Naive thymus-derived CD8-positive, alpha-beta T cell (primary cell): ENCODE data around the gene CLIC3. TPM values are rescaled to one million over a fixed set of nuclear protein-coding genes. Genes with fewer than 3 reads are reported as not detected.

Experiments
- ATAC-seq, 2 donors: fragments of 150-1000 bp; cut with Tn5 transposase in 1 of 2; sonication (Bioruptor Pico), chemical (Tn5 transposase) in 1 of 2; 1 replicate in 1 of 2; 2 replicates in 1 of 2; pipeline ENCODE4 v1.10.0; 2021; ENCODE audit warnings: mild to moderate bottlenecking in 2 of 2, moderate library complexity in 2 of 2
- POLR2A ChIA-PET: fragments of 350-600 bp; sonication (Branson Sonifier 250); formaldehyde crosslinking; loops from one replicate; lab custom pipeline; 2021; ENCODE audit warnings: antibody characterized with exemption; lab: Charles Lee
- DNase-seq, 10 donors: peaks; one replicate each; pipeline versions ENCODE4 v3.0.0 to v3.0.0-alpha.2; 2020 to 2022
- H3K27ac Mint-ChIP-seq, 10 donors: one replicate each; pipeline ENCODE4 v1.8.0; 2020 to 2022; ENCODE audit warnings: mild to moderate bottlenecking in 10 of 10, mixed read lengths in 10 of 10, moderate library complexity in 4 of 10, inconsistent platforms in 1 of 10
- H3K27me3 Mint-ChIP-seq, 5 donors: one replicate each; pipeline ENCODE4 v1.8.0; 2021 to 2022; ENCODE audit warnings: mixed read lengths in 5 of 5
- H3K36me3 Mint-ChIP-seq, 3 donors: one replicate each; pipeline ENCODE4 v1.8.0; 2020 to 2022; ENCODE audit warnings: mixed read lengths in 3 of 3, mild to moderate bottlenecking in 2 of 3, inconsistent platforms in 1 of 3
- H3K4me1 Mint-ChIP-seq, 4 donors: one replicate each; pipeline ENCODE4 v1.8.0; 2021 to 2022; ENCODE audit warnings: mixed read lengths in 4 of 4
- H3K4me3 Mint-ChIP-seq, 10 donors: one replicate each; pipeline ENCODE4 v1.8.0; 2020 to 2022; ENCODE audit warnings: mild to moderate bottlenecking in 10 of 10, mixed read lengths in 10 of 10, moderate library complexity in 6 of 10, inconsistent platforms in 1 of 10
- H3K9me3 Mint-ChIP-seq, 9 donors: one replicate each; pipeline ENCODE4 v1.8.0; 2020 to 2022; ENCODE audit warnings: mixed read lengths in 9 of 9, mild to moderate bottlenecking in 3 of 9, inconsistent platforms in 1 of 9, moderate library complexity in 1 of 9
- polyA plus RNA-seq, 3 donors: library from polyadenylated mRNA; unstranded; fragments of 300-500 nt; fragmentation: Illumina TruSeq; gene quantifications; one replicate each; pipeline ENCODE4 v1.2.3, GENCODE V29; 2021
- total RNA-seq, 8 experiments: library from RNA in 2 of 8; stranded (reverse) in 2 of 8; gene quantifications; one replicate each; pipeline ENCODE4 v1.2.3 and lab custom pipeline; 2021 to 2026

The CLIC3 gene
- total and polyA plus RNA-seq, 5 experiments from 2014 or later: 7.0 to 30.2 (median 13.5) TPM

- Mint-ChIP-seq H3K36me3 (peaks cover 0 to 5% (median 2%) of the 10 kb centered on the region in 3 donors), H3K27me3 (no peaks in the 10 kb centered on the region), H3K9me3 (no peaks in the 10 kb centered on the region), H3K4me1 (peaks cover 17 to 54% (median 50%) of the 10 kb centered on the region in 4 donors), H3K27ac (peak overlapping the region in 5 of 10 donors; percentile 64 to 96 (median 91)), H3K4me3 (peak overlapping the region; percentile 42 to 93 (median 88))
- ATAC-seq (no peak), DNase-seq (no peak)
- POLR2A ChIA-PET: interaction anchor here (0.6 to 9.3 kb wide), 7 partner anchors 7 to 514 kb away, joined by 4 to 113 read pairs (median 10); partner anchors contain the start of genes AJM1, C8G, FBXW5 and PTGDS
These were observed 2.0 kb downstream of the CLIC3 start for GRCh38 chr9:136994180-136994887.

- peak overlapping the region; percentile 84 to 93 (median 88) for H3K4me3 Mint-ChIP-seq
- peak overlapping the region; percentile 78 to 96 (median 92) for H3K27ac Mint-ChIP-seq
- ATAC-seq (no peak), DNase-seq (peak in 1 of 10 donors; percentile 59)
- peaks cover 0 to 4% (median 0%) of the 10 kb centered on the region in 5 donors for H3K27me3 Mint-ChIP-seq
- POLR2A ChIA-PET: interaction anchor here (0.6 to 9.3 kb wide), 21 partner anchors 9 to 248 kb away, joined by 3 to 113 read pairs (median 5); partner anchors contain the start of genes ABCA2, AJM1, C8G and EDF1
- H3K36me3 Mint-ChIP-seq: peaks cover 0 to 5% (median 2%) of the 10 kb centered on the region in 3 donors
- H3K9me3 Mint-ChIP-seq: no peaks in the 10 kb centered on the region
- peaks cover 10 to 48% (median 39%) of the 10 kb centered on the region in 4 donors for H3K4me1 Mint-ChIP-seq
These were observed 3.5 kb downstream of the CLIC3 start for GRCh38 chr9:136992819-136993369.

- peaks cover 0 to 5% (median 2%) of the 10 kb centered on the region in 3 donors for H3K36me3 Mint-ChIP-seq
- H3K27ac Mint-ChIP-seq: peak within 1 kb of the TSS; percentile 78 to 96 (median 92)
- no peaks in the 10 kb centered on the region for H3K9me3 Mint-ChIP-seq
- H3K4me1 Mint-ChIP-seq: peaks cover 7 to 42% (median 34%) of the 10 kb centered on the region in 4 donors
- H3K4me3 Mint-ChIP-seq: peak within 1 kb of the TSS; percentile 84 to 93 (median 88)
- POLR2A ChIA-PET: interaction anchor here (0.6 to 9.3 kb wide), 24 partner anchors 9 to 231 kb away, joined by 3 to 113 read pairs (median 6); partner anchors contain the start of genes ABCA2, AJM1, C8G and EDF1
- H3K27me3 Mint-ChIP-seq: peaks cover 0 to 7% (median 0%) of the 10 kb centered on the region in 5 donors
- DNase-seq (peak; percentile 86 to 97 (median 92)), ATAC-seq (peak; percentile 80 to 83)
These were observed 4.2 kb downstream of the CLIC3 start, which contains the start of gene PAXX for GRCh38 chr9:136991993-136992818. PAXX (plus strand) TSS chr9:136992422; CDS start chr9:136992444, 22 bp downstream.

- peak overlapping the region in 7 of 10 donors; percentile 11 to 87 (median 74) for H3K27ac Mint-ChIP-seq
- peaks cover 7 to 29% (median 23%) of the 10 kb centered on the region in 4 donors for H3K4me1 Mint-ChIP-seq
These were observed 6.0 kb downstream of the CLIC3 start for GRCh38 chr9:136990242-136990911.

GRCh38 chr9:136988872-136989271 is 7.5 kb downstream of the CLIC3 start:
- peaks cover 0 to 4% (median 2%) of the 10 kb centered on the region in 3 donors for H3K36me3 Mint-ChIP-seq
- H3K4me3 Mint-ChIP-seq: no peak overlapping the region
- H3K9me3 Mint-ChIP-seq: no peaks in the 10 kb centered on the region
- POLR2A ChIA-PET: interaction anchor here (0.6 to 1.3 kb wide), 3 partner anchors 8 to 34 kb away, joined by 4 to 5 read pairs (median 4); partner anchors contain the start of gene CLIC3
- DNase-seq: no peak
- H3K4me1 Mint-ChIP-seq: peaks cover 10 to 31% (median 25%) of the 10 kb centered on the region in 4 donors
- H3K27me3 Mint-ChIP-seq: peaks cover 2 to 14% (median 7%) of the 10 kb centered on the region in 5 donors
- peak overlapping the region in 1 of 10 donors; percentile 70 for H3K27ac Mint-ChIP-seq
- ATAC-seq: no peak

More at GRCh38 chr9:136990242-136990911, 6.0 kb downstream of the CLIC3 start:
- POLR2A ChIA-PET: interaction anchor here (4.1 to 9.3 kb wide), 2 partner anchors 14 to 43 kb away, joined by 45 to 113 read pairs; partner anchors contain the start of genes C8G, FBXW5 and PTGDS
- Mint-ChIP-seq H3K27me3 (peaks cover 0 to 11% (median 0%) of the 10 kb centered on the region in 5 donors), H3K36me3 (peaks cover 0 to 5% (median 2%) of the 10 kb centered on the region in 3 donors), H3K9me3 (no peaks in the 10 kb centered on the region), H3K4me3 (peak overlapping the region; percentile 56 to 91 (median 84))
- ATAC-seq (no peak), DNase-seq (no peak)

- Mint-ChIP-seq H3K4me3 (peak overlapping the region in 5 of 10 donors; percentile 29 to 79 (median 46)), H3K36me3 (no peaks in the 10 kb centered on the region), H3K4me1 (peaks cover 3 to 13% (median 10%) of the 10 kb centered on the region in 4 donors), H3K9me3 (no peaks in the 10 kb centered on the region), H3K27me3 (peaks cover 3 to 27% (median 13%) of the 10 kb centered on the region in 5 donors), H3K27ac (no peak overlapping the region)
- peak in 1 of 2 donors; percentile 15 for ATAC-seq
- POLR2A ChIA-PET: interaction anchor here (1.0 to 1.7 kb wide), 5 partner anchors 9 to 40 kb away, joined by 3 to 6 read pairs (median 5); partner anchors contain the start of genes LCN12 and PTGDS
- DNase-seq: no peak
These were observed 10.5 kb downstream of the CLIC3 start for GRCh38 chr9:136985853-136986252.

- Mint-ChIP-seq H3K36me3 (no peaks in the 10 kb centered on the region), H3K4me3 (peak overlapping the region in 7 of 10 donors; percentile 24 to 84 (median 63))
- POLR2A ChIA-PET: interaction anchor here (1.5 to 1.7 kb wide), 3 partner anchors 8 to 34 kb away, joined by 5 to 6 read pairs (median 5); partner anchors contain the start of gene PTGDS
These were observed 11.3 kb downstream of the CLIC3 start for GRCh38 chr9:136985027-136985602.

GRCh38 chr9:136984464-136985026 is 11.8 kb downstream of the CLIC3 start:
- Mint-ChIP-seq H3K4me1 (peaks cover 3 to 9% (median 8%) of the 10 kb centered on the region in 4 donors), H3K4me3 (peak overlapping the region in 7 of 10 donors; percentile 24 to 84 (median 63)), H3K27me3 (peaks cover 3 to 27% (median 13%) of the 10 kb centered on the region in 5 donors), H3K27ac (no peak overlapping the region), H3K36me3 (no peaks in the 10 kb centered on the region), H3K9me3 (no peaks in the 10 kb centered on the region)
- ATAC-seq (peak; percentile 64 to 68), DNase-seq (no peak)
- POLR2A ChIA-PET: interaction anchor here (1.5 to 1.7 kb wide), 3 partner anchors 8 to 34 kb away, joined by 5 to 6 read pairs (median 5); partner anchors contain the start of gene PTGDS

More at GRCh38 chr9:136985027-136985602, 11.3 kb downstream of the CLIC3 start:
- no peak overlapping the region for H3K27ac Mint-ChIP-seq
- H3K9me3 Mint-ChIP-seq: no peaks in the 10 kb centered on the region
- peaks cover 3 to 27% (median 13%) of the 10 kb centered on the region in 5 donors for H3K27me3 Mint-ChIP-seq
- peak; percentile 71 to 73 for ATAC-seq
- no peak for DNase-seq
- peaks cover 3 to 9% (median 8%) of the 10 kb centered on the region in 4 donors for H3K4me1 Mint-ChIP-seq

GRCh38 chr9:136983656-136984314 is 12.6 kb downstream of the CLIC3 start:
- H3K27ac Mint-ChIP-seq: peak overlapping the region in 2 of 10 donors; percentile 13 to 31
- peaks cover 3 to 27% (median 13%) of the 10 kb centered on the region in 5 donors for H3K27me3 Mint-ChIP-seq
- peaks cover 3 to 9% (median 8%) of the 10 kb centered on the region in 4 donors for H3K4me1 Mint-ChIP-seq
- H3K4me3 Mint-ChIP-seq: peak overlapping the region in 9 of 10 donors; percentile 1 to 73 (median 34)
- POLR2A ChIA-PET: no interaction called here
- no peak for ATAC-seq
- no peaks in the 10 kb centered on the region for H3K36me3 Mint-ChIP-seq
- H3K9me3 Mint-ChIP-seq: no peaks in the 10 kb centered on the region
- no peak for DNase-seq

GRCh38 chr9:136983167-136983566 is 13.2 kb downstream of the CLIC3 start:
- Mint-ChIP-seq H3K9me3 (no peaks in the 10 kb centered on the region), H3K4me3 (peak overlapping the region in 1 of 10 donors; percentile 34), H3K4me1 (peaks cover 3 to 9% (median 8%) of the 10 kb centered on the region in 4 donors), H3K36me3 (no peaks in the 10 kb centered on the region), H3K27ac (no peak overlapping the region), H3K27me3 (peaks cover 3 to 27% (median 13%) of the 10 kb centered on the region in 5 donors)
- POLR2A ChIA-PET: interaction anchor here (1.2 kb wide), 1 partner anchor 8 kb away, joined by 4 read pairs; no protein-coding TSS in a partner anchor
- no peak for DNase-seq
- ATAC-seq: no peak
